Body of pancreas (tissue), 4 donors: ENCODE measurements around the gene MPZL3. TPM values are rescaled to one million over a fixed set of nuclear protein-coding genes. Genes with fewer than 3 reads are reported as not detected.

Experiments
- ATAC-seq: fragments of 150-250 bp; one replicate; pipeline ENCODE4 v1.9.1; 2016
- DNase-seq, 4 donors: peaks; one replicate each; pipeline ENCODE4 v3.0.0-alpha.2; 2019
- H3K27ac ChIP-seq, 4 donors: fragments of 200-600 bp; sonication (generic); 1 replicate in 3 of 4; 2 replicates in 1 of 4; pipeline versions ENCODE4 v1.5.1 to v1.6.1; 2016 to 2019; ENCODE audit warnings: mild to moderate bottlenecking in 1 of 4, mixed read lengths in 1 of 4, moderate library complexity in 1 of 4
- H3K27me3 ChIP-seq, 2 donors: fragments of 200-600 bp; sonication (generic); one replicate each; pipeline ENCODE4 v1.6.0; 2016; ENCODE audit warnings: mild to moderate bottlenecking in 1 of 2
- H3K36me3 ChIP-seq, 2 donors: fragments of 200-600 bp; sonication (generic); replicated peaks in 1 of 2; 2 replicates each; pipeline ENCODE4 v1.5.1; 2016; ENCODE audit warnings: low read depth in 2 of 2; ENCODE audit not compliant: insufficient read depth in 1 of 2
- H3K4me1 ChIP-seq: fragments of 200-600 bp; sonication (generic); one replicate; pipeline ENCODE4 v1.6.0; 2016
- H3K4me3 ChIP-seq, 2 donors: fragments of 200-600 bp; sonication (generic); 1 replicate in 1 of 2; 2 replicates in 1 of 2; pipeline ENCODE4 v1.5.1; 2016 to 2019
- H3K9me3 ChIP-seq, 3 donors: fragments of 200-600 bp; sonication (generic); 1 replicate in 2 of 3; 2 replicates in 1 of 3; pipeline ENCODE4 v1.5.1; 2016
- POLR2A ChIP-seq, 3 donors: fragments of 450-650 bp; IDR thresholded peaks; one replicate each; pipeline ENCODE4 v1.6.1; 2016; ENCODE audit warnings: antibody characterized with exemption in 3 of 3, mild to moderate bottlenecking in 2 of 3
- WGBS, 2 donors: methylation state at CpG; one replicate each; pipeline ENCODE4 v1.1.5; 2017; 5-methylcytosine and 5-hydroxymethylcytosine counted together
- intact Hi-C: fragments of 100-400 bp; cut with DNase I; formaldehyde crosslinking; loops from one replicate; pipeline ENCODE4 v1.15.1; 2023
- total RNA-seq, 2 donors: library from RNA; depleted of rRNA; stranded (reverse); fragments of >200 nt; gene quantifications; one replicate each; pipeline ENCODE4 v1.1.0, GENCODE V29; 2016
- TF ChIP-seq, protein P1 (sequence below), 7 experiments: fragments of 450-650 bp in 4 of 7; fragments of 200-600 bp in 3 of 7; sonication (generic) in 3 of 7; IDR thresholded peaks; one replicate each; pipeline ENCODE4 v1.5.1; 2016 to 2019; ENCODE audit warnings: antibody characterized with exemption in 7 of 7

The MPZL3 gene
- total RNA-seq, 2 donors from 2014 or later, result 4.0 to 8.0 TPM

DNA sequence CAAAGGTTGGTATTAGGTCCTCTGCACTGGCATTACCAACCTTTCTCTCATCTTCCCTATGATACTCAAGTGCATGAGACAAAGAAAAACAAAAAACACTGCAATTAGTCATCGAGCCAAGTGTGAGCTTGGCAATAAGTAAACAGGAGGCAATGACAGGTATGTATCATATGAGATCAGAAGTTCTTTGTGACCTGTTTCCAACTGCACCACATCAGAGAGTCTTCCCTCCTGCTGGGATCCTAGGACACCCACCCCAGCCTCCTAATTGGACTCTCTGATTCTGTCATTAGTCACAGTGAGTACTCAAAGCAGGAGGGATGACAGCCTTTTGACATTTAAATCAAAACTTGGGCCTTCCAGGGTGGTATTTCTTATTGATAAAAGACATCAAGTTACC, 19.5 kb downstream of the MPZL3 start:
- intact Hi-C loops, result no loop called here
- DNase-seq (no peak), ATAC-seq (no peak)
- Histone ChIP-seq H3K27ac (no peak overlapping the region), H3K9me3 (no peaks in the 10 kb centered on the region), H3K4me1 (no peaks in the 10 kb centered on the region), H3K27me3 (no peaks in the 10 kb centered on the region), H3K36me3 (peaks cover 0 to 5% of the 10 kb centered on the region in 2 donors), H3K4me3 (no peak overlapping the region)
- TF ChIP-seq, protein P1, sequence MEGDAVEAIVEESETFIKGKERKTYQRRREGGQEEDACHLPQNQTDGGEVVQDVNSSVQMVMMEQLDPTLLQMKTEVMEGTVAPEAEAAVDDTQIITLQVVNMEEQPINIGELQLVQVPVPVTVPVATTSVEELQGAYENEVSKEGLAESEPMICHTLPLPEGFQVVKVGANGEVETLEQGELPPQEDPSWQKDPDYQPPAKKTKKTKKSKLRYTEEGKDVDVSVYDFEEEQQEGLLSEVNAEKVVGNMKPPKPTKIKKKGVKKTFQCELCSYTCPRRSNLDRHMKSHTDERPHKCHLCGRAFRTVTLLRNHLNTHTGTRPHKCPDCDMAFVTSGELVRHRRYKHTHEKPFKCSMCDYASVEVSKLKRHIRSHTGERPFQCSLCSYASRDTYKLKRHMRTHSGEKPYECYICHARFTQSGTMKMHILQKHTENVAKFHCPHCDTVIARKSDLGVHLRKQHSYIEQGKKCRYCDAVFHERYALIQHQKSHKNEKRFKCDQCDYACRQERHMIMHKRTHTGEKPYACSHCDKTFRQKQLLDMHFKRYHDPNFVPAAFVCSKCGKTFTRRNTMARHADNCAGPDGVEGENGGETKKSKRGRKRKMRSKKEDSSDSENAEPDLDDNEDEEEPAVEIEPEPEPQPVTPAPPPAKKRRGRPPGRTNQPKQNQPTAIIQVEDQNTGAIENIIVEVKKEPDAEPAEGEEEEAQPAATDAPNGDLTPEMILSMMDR (IDR thresholded peaks at IDR 0.05), result no peak
- TF ChIP-seq POLR2A (IDR thresholded peaks at IDR 0.05), result no peak
- WGBS, 2 donors, result 50 to 71% methylated on average over 1 of the region's 1 CpG

- H3K4me3 ChIP-seq, result no peak overlapping the region
- intact Hi-C loops, result no loop called here
- H3K27me3 ChIP-seq, result no peaks in the 10 kb centered on the region
- H3K4me1 ChIP-seq, result no peaks in the 10 kb centered on the region
- H3K9me3 ChIP-seq, result no peaks in the 10 kb centered on the region
- H3K27ac ChIP-seq, result no peak overlapping the region
- DNase-seq, result no peak
- ATAC-seq, result no peak
- TF ChIP-seq, protein P1 (IDR thresholded peaks at IDR 0.05), result no peak
- TF ChIP-seq POLR2A (IDR thresholded peaks at IDR 0.05), result no peak
- peaks cover 0 to 5% of the 10 kb centered on the region in 2 donors for H3K36me3 ChIP-seq
These were observed 20.7 kb downstream of the MPZL3 start for GRCh38 chr11:118231461-118231860.

DNA sequence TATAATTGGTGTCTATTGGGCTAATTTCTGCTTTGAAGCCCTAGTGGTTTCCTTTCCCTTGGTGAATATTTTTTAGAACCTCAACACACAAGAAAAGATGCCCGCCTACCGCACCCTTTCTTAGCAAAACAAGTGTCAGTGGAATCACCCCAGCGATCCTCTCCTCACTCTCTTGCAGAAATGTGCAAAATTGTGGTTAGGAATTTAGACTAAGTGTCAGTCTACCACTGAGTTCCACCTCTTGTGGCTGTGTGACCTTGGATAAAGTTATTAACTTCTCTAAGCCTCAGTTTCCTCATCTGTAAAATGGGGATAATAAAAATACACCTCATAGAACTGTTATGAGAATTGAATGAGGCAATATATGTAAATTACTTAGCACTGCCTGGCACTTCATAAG, 22.1 kb downstream of the MPZL3 start:
- no peak for ATAC-seq
- Histone ChIP-seq H3K27me3 (no peaks in the 10 kb centered on the region), H3K4me1 (no peaks in the 10 kb centered on the region), H3K36me3 (peaks cover 0 to 5% of the 10 kb centered on the region in 2 donors), H3K27ac (no peak overlapping the region), H3K9me3 (no peaks in the 10 kb centered on the region), H3K4me3 (no peak overlapping the region)
- intact Hi-C loops, result no loop called here
- TF ChIP-seq POLR2A (IDR thresholded peaks at IDR 0.05), result no peak
- TF ChIP-seq, protein P1 (IDR thresholded peaks at IDR 0.05), result no peak
- 89 to 93% methylated on average over 3 of the region's 3 CpGs for WGBS, 2 donors
- DNase-seq, result no peak

DNA sequence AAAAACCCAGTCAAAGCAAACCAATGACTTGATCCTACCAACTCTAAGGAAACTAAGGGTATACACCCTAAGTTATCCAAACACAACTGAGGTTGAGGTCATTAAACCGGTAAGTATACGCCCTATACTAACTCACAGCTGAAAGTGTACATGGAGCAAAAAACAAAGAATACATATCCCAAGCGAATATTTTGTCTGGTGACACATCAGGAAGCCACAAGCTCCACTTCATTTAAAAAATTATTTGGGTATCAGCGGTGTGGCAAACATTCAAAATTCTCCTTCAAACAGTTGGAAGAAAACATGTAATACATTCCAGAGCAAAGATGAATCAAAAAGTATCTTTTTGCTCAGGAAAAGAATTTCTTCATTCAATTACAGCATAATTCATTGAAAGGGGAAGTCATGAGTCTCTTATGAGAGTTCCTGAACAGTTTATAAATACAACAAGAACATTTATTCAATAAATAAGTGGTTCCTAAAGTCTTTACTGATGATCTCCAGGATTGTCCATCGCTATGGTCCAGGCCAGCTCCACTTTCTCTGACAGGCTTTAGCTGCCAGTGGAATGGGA, 22.8 kb downstream of the MPZL3 start:
- no peak overlapping the region for H3K4me3 ChIP-seq
- peak overlapping the region in 1 of 4 donors; percentile 57 for H3K27ac ChIP-seq
- no peaks in the 10 kb centered on the region for H3K27me3 ChIP-seq
- ATAC-seq (no peak), DNase-seq (no peak)
- intact Hi-C loops, result no loop called here
- no peaks in the 10 kb centered on the region for H3K4me1 ChIP-seq
- H3K36me3 ChIP-seq, result peaks cover 0 to 5% of the 10 kb centered on the region in 2 donors
- H3K9me3 ChIP-seq, result no peaks in the 10 kb centered on the region
- TF ChIP-seq, protein P1 (IDR thresholded peaks at IDR 0.05), result no peak
- no peak for TF ChIP-seq POLR2A (IDR thresholded peaks at IDR 0.05)
- WGBS, 2 donors, result 74 to 86% methylated on average over 5 of the region's 5 CpGs
